Measurements from ENCODE around the gene TTK.

Gene TTK

DNA sequence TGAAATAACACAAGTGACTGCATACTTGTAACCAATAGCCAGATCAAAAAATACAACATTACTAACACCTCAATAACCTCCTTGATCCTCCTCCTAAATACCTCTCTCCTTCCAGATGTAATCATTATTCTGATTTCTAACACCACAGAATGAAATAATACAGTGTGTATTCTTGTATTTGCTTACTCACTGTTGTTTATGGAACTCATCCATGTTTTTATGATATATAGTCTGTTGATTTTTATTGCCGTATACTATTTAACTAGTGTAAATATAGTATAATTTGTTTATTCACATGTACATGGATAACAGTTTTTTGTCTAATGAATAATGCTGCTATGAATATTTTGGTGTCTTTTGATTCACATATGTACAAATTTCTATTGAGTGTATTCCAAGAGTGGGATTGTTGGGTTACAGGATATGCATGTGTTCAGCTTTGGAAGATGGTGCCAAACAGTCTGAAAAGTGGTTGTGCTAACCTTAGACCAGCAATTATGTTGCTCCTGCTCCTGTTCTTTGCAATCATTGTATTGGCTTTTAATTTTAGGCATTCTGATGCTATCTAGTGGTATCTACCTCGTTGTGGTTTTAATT is 11.5 kb downstream of the TTK start:
- Histone ChIP-seq H3K4me2 (ENCODE audit: low read length) (no peak overlapping the region), H3K9ac (no peak overlapping the region), H3K79me2 (no peaks in the 10 kb centered on the region), H3K9me3 (ENCODE audit: control insufficient read depth, low read length) (no peaks in the 10 kb centered on the region), H3K27me3 (ENCODE audit: control insufficient read depth, insufficient read depth, low read length) (no peaks in the 10 kb centered on the region), H3K4me3 (ENCODE audit: low read depth, low read length) (no peak overlapping the region), H3K4me1 (no peaks in the 10 kb centered on the region), H3K27ac (no peak overlapping the region), H3K36me3 (ENCODE audit: control insufficient read depth, insufficient read depth, low read length) (no peaks in the 10 kb centered on the region), H2AFZ (no peak overlapping the region)
- no peak for TF ChIP-seq CTCF (IDR thresholded peaks at IDR 0.05)

DNA sequence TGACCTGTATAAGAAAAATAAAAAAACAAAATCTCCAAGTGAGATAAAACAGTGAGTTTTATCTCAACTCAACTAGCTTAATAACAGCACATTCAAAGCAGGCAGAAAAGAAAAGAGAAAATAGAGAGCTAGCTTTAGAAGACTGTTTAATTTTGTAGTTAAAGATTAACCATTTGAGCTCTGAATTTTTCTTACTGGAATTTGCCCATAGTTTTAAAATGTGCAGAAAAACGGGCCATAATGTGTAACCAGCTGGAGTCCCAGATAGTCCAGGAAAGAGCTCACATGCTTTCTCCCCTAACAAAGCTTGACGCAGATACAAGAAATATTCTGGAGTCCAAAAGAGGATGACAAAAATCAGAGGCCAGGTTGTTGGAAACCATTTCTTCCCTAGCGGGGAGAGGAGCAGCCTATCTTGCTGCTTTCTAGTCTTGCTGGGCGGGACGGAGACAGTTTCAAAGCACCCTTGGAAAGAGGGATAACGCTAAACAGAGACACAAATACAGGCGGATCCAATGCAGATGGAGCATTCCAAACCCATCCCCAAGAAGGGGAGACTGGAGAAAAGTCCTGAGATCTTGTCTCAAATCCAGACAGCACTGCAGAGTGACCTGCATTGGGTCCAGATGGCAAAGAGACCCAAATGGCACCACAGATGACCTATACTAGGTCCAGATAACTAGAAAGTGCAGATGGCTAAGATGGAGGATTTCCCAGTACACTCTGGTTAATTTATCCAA is 16.1 kb downstream of the TTK start:
- H3K27ac ChIP-seq: no peak overlapping the region
- H2AFZ ChIP-seq: no peak overlapping the region
- no peaks in the 10 kb centered on the region for H3K27me3 ChIP-seq (ENCODE audit: control insufficient read depth, insufficient read depth, low read length)
- H3K9me3 ChIP-seq (ENCODE audit: control insufficient read depth, low read length): no peaks in the 10 kb centered on the region
- H3K4me1 ChIP-seq: no peaks in the 10 kb centered on the region
- no peaks in the 10 kb centered on the region for H3K36me3 ChIP-seq (ENCODE audit: control insufficient read depth, insufficient read depth, low read length)
- no peak overlapping the region for H3K4me2 ChIP-seq (ENCODE audit: low read length)
- no peak for TF ChIP-seq CTCF (IDR thresholded peaks at IDR 0.05)
- no peak overlapping the region for H3K4me3 ChIP-seq (ENCODE audit: low read depth, low read length)
- no peak overlapping the region for H3K9ac ChIP-seq
- H3K79me2 ChIP-seq: no peaks in the 10 kb centered on the region

- Histone ChIP-seq H3K36me3 (ENCODE audit: control insufficient read depth, insufficient read depth, low read length) (no peaks in the 10 kb centered on the region), H3K4me3 (ENCODE audit: low read depth, low read length) (no peak overlapping the region), H2AFZ (no peak overlapping the region), H3K79me2 (no peaks in the 10 kb centered on the region), H3K9me3 (ENCODE audit: control insufficient read depth, low read length) (no peaks in the 10 kb centered on the region), H3K27ac (no peak overlapping the region), H3K27me3 (ENCODE audit: control insufficient read depth, insufficient read depth, low read length) (no peaks in the 10 kb centered on the region), H3K4me2 (ENCODE audit: low read length) (no peak overlapping the region), H3K4me1 (no peaks in the 10 kb centered on the region), H3K9ac (no peak overlapping the region)
- TF ChIP-seq CTCF (IDR thresholded peaks at IDR 0.05): no peak
Observed at GRCh38 chr6:80021131-80021530, 16.7 kb downstream of the TTK start.

DNA sequence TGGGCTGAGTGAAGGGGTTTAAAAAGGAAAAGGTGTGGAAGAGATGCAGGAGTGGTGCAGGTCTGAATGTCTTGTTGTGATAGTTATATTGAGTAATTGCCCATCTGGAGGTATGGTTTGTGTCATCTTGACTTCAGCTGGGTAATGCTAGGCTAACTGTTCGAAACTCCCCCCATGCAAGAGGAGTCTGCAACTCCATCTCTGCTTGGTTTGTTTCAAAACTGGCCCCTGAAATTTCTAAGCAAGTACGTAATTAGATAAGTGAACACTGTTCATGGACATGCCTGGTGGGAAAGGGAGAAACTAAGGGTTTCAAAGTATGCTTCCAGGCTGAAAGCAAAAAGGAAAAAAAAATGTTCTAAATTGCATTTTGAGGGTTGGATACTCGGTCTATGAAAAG is 17.1 kb downstream of the TTK start:
- Histone ChIP-seq H3K4me1 (no peaks in the 10 kb centered on the region), H3K4me3 (ENCODE audit: low read depth, low read length) (no peak overlapping the region), H3K4me2 (ENCODE audit: low read length) (no peak overlapping the region), H3K9me3 (ENCODE audit: control insufficient read depth, low read length) (no peaks in the 10 kb centered on the region), H2AFZ (no peak overlapping the region), H3K9ac (no peak overlapping the region), H3K79me2 (no peaks in the 10 kb centered on the region), H3K27ac (no peak overlapping the region), H3K27me3 (ENCODE audit: control insufficient read depth, insufficient read depth, low read length) (no peaks in the 10 kb centered on the region), H3K36me3 (ENCODE audit: control insufficient read depth, insufficient read depth, low read length) (no peaks in the 10 kb centered on the region)
- TF ChIP-seq CTCF (IDR thresholded peaks at IDR 0.05): no peak

DNA sequence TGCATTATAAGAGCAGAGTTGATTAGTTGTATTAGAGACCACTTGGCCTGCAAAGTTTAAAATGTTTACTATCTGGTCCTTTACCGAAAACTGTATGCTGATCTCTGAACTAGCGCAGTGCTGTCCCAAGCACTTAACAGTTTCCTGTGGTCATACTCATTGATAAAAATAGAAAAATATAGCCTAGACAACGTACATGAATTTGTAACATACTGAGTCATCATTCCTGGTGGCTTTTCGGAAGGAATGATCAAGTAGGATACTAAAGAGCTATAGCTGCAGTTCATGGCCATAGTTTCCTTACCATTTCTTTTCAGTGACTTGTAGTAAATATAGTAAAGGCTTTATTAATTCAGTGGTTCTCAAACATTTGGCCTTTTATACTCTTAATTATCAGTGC is 18.4 kb downstream of the TTK start:
- no peaks in the 10 kb centered on the region for H3K79me2 ChIP-seq
- H3K27ac ChIP-seq: no peak overlapping the region
- H3K4me2 ChIP-seq (ENCODE audit: low read length): no peak overlapping the region
- no peaks in the 10 kb centered on the region for H3K36me3 ChIP-seq (ENCODE audit: control insufficient read depth, insufficient read depth, low read length)
- no peak for TF ChIP-seq CTCF (IDR thresholded peaks at IDR 0.05)
- no peaks in the 10 kb centered on the region for H3K4me1 ChIP-seq
- no peaks in the 10 kb centered on the region for H3K27me3 ChIP-seq (ENCODE audit: control insufficient read depth, insufficient read depth, low read length)
- H3K9me3 ChIP-seq (ENCODE audit: control insufficient read depth, low read length): no peaks in the 10 kb centered on the region
- no peak overlapping the region for H2AFZ ChIP-seq
- no peak overlapping the region for H3K9ac ChIP-seq
- no peak overlapping the region for H3K4me3 ChIP-seq (ENCODE audit: low read depth, low read length)
